Heart left ventricle (tissue), 16 donors: ENCODE measurements around the gene RBM15. TPM values are rescaled to one million over a fixed set of nuclear protein-coding genes. Genes with fewer than 3 reads are reported as not detected.

ENCODE experiments used
- ATAC-seq, 4 donors: fragments of 200-7000 bp; cut with Tn5 transposase; one replicate each; pipeline ENCODE4 v1.9.1; 2020 to 2022; ENCODE audit warnings: moderate library complexity in 4 of 4, mild to moderate bottlenecking in 3 of 4, moderate number of reproducible peaks in 1 of 4
- DNase-seq, 5 donors: peaks; one replicate each; pipeline ENCODE4 v3.0.0-alpha.2; 2020
- H3K27ac ChIP-seq, 12 donors: fragments of 200-600 bp; sonication (generic) in 4 of 12; one replicate each; pipeline versions ENCODE4 v1.5.0 to v1.8.0; 2016 to 2022; ENCODE audit warnings: mild to moderate bottlenecking in 2 of 12
- H3K27me3 ChIP-seq, 9 donors: fragments of 200-600 bp; sonication (generic) in 2 of 9; one replicate each; pipeline versions ENCODE4 v1.5.1 to v1.8.0; 2016 to 2022; ENCODE audit warnings: mild to moderate bottlenecking in 3 of 9
- H3K36me3 ChIP-seq, 9 donors: fragments of 200-600 bp; sonication (generic) in 2 of 9; one replicate each; pipeline versions ENCODE4 v1.5.0 to v1.8.0; 2018 to 2022; ENCODE audit warnings: mild to moderate bottlenecking in 2 of 9
- H3K4me1 ChIP-seq, 12 donors: fragments of 200-600 bp; sonication (generic) in 4 of 12; one replicate each; pipeline versions ENCODE4 v1.5.0 to v1.8.0; 2016 to 2022; ENCODE audit warnings: mild to moderate bottlenecking in 3 of 12
- H3K4me3 ChIP-seq, 12 donors: fragments of 200-600 bp; sonication (generic) in 4 of 12; one replicate each; pipeline versions ENCODE4 v1.5.0 to v1.8.0; 2017 to 2022; ENCODE audit warnings: mild to moderate bottlenecking in 9 of 12, moderate library complexity in 4 of 12
- H3K9me3 ChIP-seq, 12 donors: fragments of 200-600 bp; sonication (generic) in 4 of 12; one replicate each; pipeline versions ENCODE4 v1.5.0 to v1.8.0; 2016 to 2022; ENCODE audit warnings: mild to moderate bottlenecking in 1 of 12
- CTCF ChIP-seq, 12 donors: fragments of 200-600 bp; sonication (generic) in 4 of 12; IDR thresholded peaks; one replicate each; pipeline versions ENCODE4 v1.5.0 to v1.8.0; 2018 to 2022; ENCODE audit warnings: antibody characterized with exemption in 12 of 12, mild to moderate bottlenecking in 5 of 12
- POLR2A ChIP-seq, 2 donors: fragments of 450-650 bp; IDR thresholded peaks; one replicate each; pipeline ENCODE4 v1.6.1; 2017; ENCODE audit warnings: antibody characterized with exemption in 2 of 2, mild to moderate bottlenecking in 2 of 2, moderate library complexity in 2 of 2
- WGBS, 4 donors: extraction: QIAGEN DNeasy Blood & Tissue Kit in 2 of 4; methylation state at CpG; one replicate each; pipeline versions ENCODE4 v1.1.5 to v1.1.7; 2013 to 2018; 5-methylcytosine and 5-hydroxymethylcytosine counted together
- intact Hi-C, 10 donors: fragments of 100-400 bp; cut with DNase I; formaldehyde crosslinking; loops; one replicate each; pipeline versions ENCODE4 v1.11.1 to v1.14.2; 2022
- polyA plus RNA-seq, 2 donors: library from polyadenylated mRNA; stranded (reverse); fragments of 200-250 nt; gene quantifications; one replicate each; pipeline ENCODE4 v1.2.3, GENCODE V29; 2013
- total RNA-seq, 9 donors: library from RNA; depleted of rRNA in 2 of 9; stranded (reverse); fragments of >200 nt in 2 of 9; fragmentation: NEBNext Ultra II Directional in 3 of 9; extraction: Animal tissue kit (Norgen Biotek cat#: 25700) in 3 of 9; gene quantifications; one replicate each; pipeline versions ENCODE4 v1.1.0 to v1.2.4, GENCODE V29; 2016 to 2023
- donor health status: ischemic (EF 13 %, LVEDD 7.1; RV severe dilation, severe dysfunction).
- donor health status: healthy with polysubstance abuse.
- donor health status: DM: no; HTN: yes; CAD: no.
- donor health status: DM: no; HTN: no; CAD: no.
- donor health status: ischemic (EF 25% LVEDD 6.9; RV normal size, moderate dysfunction).
- donor health status: ischemic (EF 25% LVEDD 5.7; RV mildly dilated, moderate dysfunction).
- donor health status: healthy.
- donor health status: DM: yes; HTN: yes; CAD: no.
- donor health status: ischemic (EF 35%, LVEDD 5.7; RV mildly dilated, moderate dysfunction).
- donor health status: nonischemic (EF 11% LVEDD 7.7; RV severe dilation, severe dysfunction).
- donor health status: DM: yes; HTN: yes; CAD: no.
- donor health status: PGD.
- donor health status: ischemic (EF 29% LVEDD 5.4; RV normal size, mild dysfunction).
- donor health status: nonischemic (EF 23%, LVEDD 6.1; RV moderate dilation, normal function).

RBM15 gene
- total and polyA plus RNA-seq, 11 donors: 4.6 to 24.4 (median 16.3) TPM

- Histone ChIP-seq H3K4me3 (no peak overlapping the region), H3K4me1 (peaks cover 0 to 4% (median 0%) of the 10 kb centered on the region in 12 donors), H3K27ac (no peak overlapping the region), H3K36me3 (no peaks in the 10 kb centered on the region), H3K27me3 (no peaks in the 10 kb centered on the region), H3K9me3 (no peaks in the 10 kb centered on the region)
- TF ChIP-seq CTCF (IDR thresholded peaks at IDR 0.05) (no peak), POLR2A (IDR thresholded peaks at IDR 0.05) (no peak)
- DNase-seq (no peak), ATAC-seq (no peak)
- 73 to 87% (median 83%) methylated on average over 9 of the region's 9 CpGs for WGBS, 4 donors
- intact Hi-C loops: no loop called here
These were observed 45.5 kb upstream of the RBM15 start for GRCh38 chr1:110293601-110294104.

GRCh38 chr1:110294308-110294707 lies 44.9 kb upstream of the RBM15 start:
- H3K4me3 ChIP-seq: no peak overlapping the region
- no peaks in the 10 kb centered on the region for H3K36me3 ChIP-seq
- no peaks in the 10 kb centered on the region for H3K9me3 ChIP-seq
- H3K27me3 ChIP-seq: no peaks in the 10 kb centered on the region
- intact Hi-C loops: no loop called here
- WGBS, 4 donors: 92 to 93% (median 93%) methylated on average over 8 to 9 of the region's 9 CpGs
- TF ChIP-seq POLR2A (IDR thresholded peaks at IDR 0.05) (no peak), CTCF (IDR thresholded peaks at IDR 0.05) (no peak)
- ATAC-seq (no peak), DNase-seq (no peak)
- H3K4me1 ChIP-seq: peaks cover 0 to 4% (median 0%) of the 10 kb centered on the region in 12 donors
- no peak overlapping the region for H3K27ac ChIP-seq

- H3K4me1 ChIP-seq: no peaks in the 10 kb centered on the region
- ATAC-seq: no peak
- 90 to 93% (median 91%) methylated on average over 4 of the region's 4 CpGs for WGBS, 4 donors
- H3K27me3 ChIP-seq: no peaks in the 10 kb centered on the region
- TF ChIP-seq CTCF (IDR thresholded peaks at IDR 0.05): no peak
- TF ChIP-seq POLR2A (IDR thresholded peaks at IDR 0.05): no peak
- H3K36me3 ChIP-seq: no peaks in the 10 kb centered on the region
- no peak overlapping the region for H3K4me3 ChIP-seq
- no peak for DNase-seq
- intact Hi-C loops: no loop called here
- H3K9me3 ChIP-seq: no peaks in the 10 kb centered on the region
- H3K27ac ChIP-seq: no peak overlapping the region
These were observed 40.2 kb upstream of the RBM15 start for GRCh38 chr1:110298991-110299390.

GRCh38 chr1:110300412-110301085 lies 38.6 kb upstream of the RBM15 start:
- Histone ChIP-seq H3K4me3 (no peak overlapping the region), H3K36me3 (no peaks in the 10 kb centered on the region), H3K27ac (no peak overlapping the region), H3K9me3 (no peaks in the 10 kb centered on the region), H3K4me1 (no peaks in the 10 kb centered on the region), H3K27me3 (no peaks in the 10 kb centered on the region)
- TF ChIP-seq CTCF (IDR thresholded peaks at IDR 0.05) (no peak), POLR2A (IDR thresholded peaks at IDR 0.05) (no peak)
- ATAC-seq: no peak
- WGBS, 4 donors: 86 to 96% (median 93%) methylated on average over 1 of the region's 1 CpG
- DNase-seq: no peak
- intact Hi-C loops: no loop called here
